ENCODE results near the gene WDR64.
"Not testable (repeated sequence)": the region's sequence is repeated elsewhere in the genome, so short reads cannot be mapped to it uniquely, and the experiment has no call there.

WDR64 gene

GRCh38 chr1:241702442-241703373, 50.6 kb downstream of the WDR64 start:
- DNase-seq, result no peak

- peak in 1 of 2 donors; percentile 0 for DNase-seq
These were observed 51.7 kb downstream of the WDR64 start for GRCh38 chr1:241703739-241704138.

GRCh38 chr1:241706257-241706656, 54.2 kb downstream of the WDR64 start:
- DNase-seq, result no peak

- no peak for DNase-seq
These were observed 54.9 kb downstream of the WDR64 start for GRCh38 chr1:241706967-241707366.

- DNase-seq, result no peak
These were observed 55.4 kb downstream of the WDR64 start for GRCh38 chr1:241707442-241707841.

- no peak for DNase-seq
These were observed 59.2 kb downstream of the WDR64 start for GRCh38 chr1:241711326-241711725.

- DNase-seq, result no peak
These were observed 61.2 kb downstream of the WDR64 start for GRCh38 chr1:241713316-241713715.

- DNase-seq, result no peak
These were observed 62.5 kb downstream of the WDR64 start for GRCh38 chr1:241714321-241715218.

- DNase-seq, result no peak
These were observed 63.4 kb downstream of the WDR64 start for GRCh38 chr1:241715435-241715834.

- DNase-seq, result no peak
These were observed 63.9 kb downstream of the WDR64 start for GRCh38 chr1:241715956-241716355.

GRCh38 chr1:241716915-241717656, 65.0 kb downstream of the WDR64 start:
- no peak for DNase-seq

- DNase-seq, result no peak
These were observed 65.9 kb downstream of the WDR64 start for GRCh38 chr1:241717975-241718374.

GRCh38 chr1:241721011-241721410, 68.9 kb downstream of the WDR64 start:
- no peak for DNase-seq

GRCh38 chr1:241722947-241723346, 70.9 kb downstream of the WDR64 start:
- no peak for DNase-seq

GRCh38 chr1:241724741-241725356, 72.8 kb downstream of the WDR64 start:
- DNase-seq, result no peak

- no peak for DNase-seq
These were observed 78.0 kb downstream of the WDR64 start for GRCh38 chr1:241730031-241730430.

GRCh38 chr1:241733899-241734298, 81.8 kb downstream of the WDR64 start:
- DNase-seq, result no peak

GRCh38 chr1:241734533-241734932, 82.5 kb downstream of the WDR64 start:
- no peak for DNase-seq

GRCh38 chr1:241735493-241735926, 83.4 kb downstream of the WDR64 start:
- not testable (repeated sequence) for DNase-seq

GRCh38 chr1:241736387-241736786, 84.3 kb downstream of the WDR64 start:
- no peak for DNase-seq

- DNase-seq, result no peak
These were observed 86.4 kb downstream of the WDR64 start for GRCh38 chr1:241738284-241739078.
